Sigmoid colon (tissue), 7 donors: ENCODE measurements around the gene SSB. TPM values are rescaled to one million over a fixed set of nuclear protein-coding genes. Genes with fewer than 3 reads are reported as not detected.

Source experiments
- DNase-seq: peaks from one replicate; pipeline ENCODE4 v3.0.0-alpha.2; 2019
- H3K27ac ChIP-seq, 4 donors: fragments of 200-600 bp; sonication (generic); one replicate each; pipeline ENCODE4 v1.5.1; 2016 to 2019; ENCODE audit warnings: mild to moderate bottlenecking in 1 of 4
- H3K27me3 ChIP-seq, 3 donors: fragments of 200-600 bp; sonication (generic); one replicate each; pipeline ENCODE4 v1.5.1; 2019; ENCODE audit warnings: mild to moderate bottlenecking in 1 of 3
- H3K36me3 ChIP-seq, 4 donors: fragments of 200-600 bp; sonication (generic); one replicate each; pipeline ENCODE4 v1.5.1; 2016 to 2019
- H3K4me1 ChIP-seq, 4 donors: fragments of 200-600 bp; sonication (generic); one replicate each; pipeline ENCODE4 v1.5.1; 2017 to 2019
- H3K4me3 ChIP-seq, 4 donors: fragments of 200-600 bp; sonication (generic); one replicate each; pipeline ENCODE4 v1.5.1; 2017 to 2019; ENCODE audit warnings: mild to moderate bottlenecking in 2 of 4, moderate library complexity in 1 of 4
- H3K9me3 ChIP-seq, 4 donors: fragments of 200-600 bp in 3 of 4; sonication (generic) in 3 of 4; one replicate each; pipeline versions ENCODE4 v1.5.1 to v1.6.1; 2013 to 2019
- CTCF ChIP-seq, 4 experiments: fragments of 450-650 bp in 3 of 4; fragments of 200-600 bp in 1 of 4; IDR thresholded peaks; one replicate each; pipeline ENCODE4 v1.5.1; 2016 to 2019; ENCODE audit warnings: antibody characterized with exemption in 4 of 4, mild to moderate bottlenecking in 3 of 4, moderate library complexity in 2 of 4
- EP300 ChIP-seq, 4 donors: sonication (generic); formaldehyde crosslinking; IDR thresholded peaks; one replicate each; pipeline ENCODE4 v1.6.1; 2017; ENCODE audit warnings: antibody characterized with exemption in 4 of 4
- POLR2A ChIP-seq, 2 donors: fragments of 450-650 bp; IDR thresholded peaks; one replicate each; pipeline ENCODE4 v1.6.1; 2016; ENCODE audit warnings: antibody characterized with exemption in 2 of 2, mild to moderate bottlenecking in 2 of 2, moderate library complexity in 2 of 2
- POLR2AphosphoS5 ChIP-seq, 4 donors: sonication (generic); formaldehyde crosslinking; IDR thresholded peaks; one replicate each; pipeline ENCODE4 v1.6.1; 2017; ENCODE audit warnings: antibody characterized with exemption in 4 of 4
- WGBS, 2 donors: extraction: QIAGEN DNeasy Blood & Tissue Kit; methylation state at CpG; one replicate each; pipeline ENCODE4 v1.1.7; 2013; 5-methylcytosine and 5-hydroxymethylcytosine counted together
- intact Hi-C: fragments of 100-400 bp; cut with DNase I; formaldehyde crosslinking; loops from one replicate; pipeline ENCODE4 v1.15.1; 2023
- polyA plus RNA-seq, 3 donors: library from polyadenylated mRNA; stranded (reverse); fragments of 200-250 nt; gene quantifications; one replicate each; pipeline ENCODE4 v1.2.3, GENCODE V29; 2013
- total RNA-seq, 4 donors: library from RNA; depleted of rRNA; stranded (reverse); fragments of >200 nt; gene quantifications; one replicate each; pipeline ENCODE4 v1.1.0, GENCODE V29; 2016
- donor health status: healthy with polysubstance abuse.
- donor health status: Bipolar disorder and iron deficiency.
- donor health status: healthy.

SSB gene
- total and polyA plus RNA-seq, 7 donors = 55.0 to 126 (median 71.7) TPM

GRCh38 chr2:169859423-169859822 is 60.8 kb downstream of the SSB start:
- Histone ChIP-seq H3K27me3 (no peaks in the 10 kb centered on the region), H3K9me3 (no peaks in the 10 kb centered on the region), H3K4me1 (peaks cover 0 to 8% (median 2%) of the 10 kb centered on the region in 4 donors), H3K4me3 (no peak overlapping the region), H3K36me3 (no peaks in the 10 kb centered on the region), H3K27ac (no peak overlapping the region)
- TF ChIP-seq CTCF (IDR thresholded peaks at IDR 0.05) = no peak
- no peak for TF ChIP-seq POLR2A (IDR thresholded peaks at IDR 0.05)
- no peak for TF ChIP-seq POLR2AphosphoS5 (IDR thresholded peaks at IDR 0.05)
- TF ChIP-seq EP300 (IDR thresholded peaks at IDR 0.05) = no peak
- intact Hi-C loops = no loop called here
- 94 to 97% methylated on average over 4 of the region's 4 CpGs for WGBS, 2 donors
- DNase-seq = no peak

GRCh38 chr2:169860149-169860548 is 61.5 kb downstream of the SSB start:
- H3K36me3 ChIP-seq = no peaks in the 10 kb centered on the region
- intact Hi-C loops = no loop called here
- no peaks in the 10 kb centered on the region for H3K9me3 ChIP-seq
- no peak for DNase-seq
- no peak for TF ChIP-seq CTCF (IDR thresholded peaks at IDR 0.05)
- H3K27me3 ChIP-seq = no peaks in the 10 kb centered on the region
- H3K27ac ChIP-seq = no peak overlapping the region
- WGBS, 2 donors = 94 to 96% methylated on average over 4 of the region's 4 CpGs
- H3K4me1 ChIP-seq = peaks cover 0 to 8% (median 0%) of the 10 kb centered on the region in 4 donors
- H3K4me3 ChIP-seq = no peak overlapping the region

Other genes with a start within 250 kb of the SSB start
- 10 to 100 TPM; 15.1 to 24.4 (median 18.5) TPM for gene FASTKD1, start 225.0 kb upstream of the SSB start, total RNA-seq
- gene FASTKD1, start 225.0 kb upstream of the SSB start, polyA plus RNA-seq = 10 to 100 TPM; 16.2 to 40.8 (median 40.5) TPM
- 10 to 100 TPM; 41.3 to 54.0 (median 45.7) TPM for gene PPIG, start 214.5 kb upstream of the SSB start, total RNA-seq
- 10 to 100 TPM; 25.7 to 36.2 (median 33.6) TPM for gene PPIG, start 214.5 kb upstream of the SSB start, polyA plus RNA-seq
- gene CFAP210, start 104.5 kb upstream of the SSB start, total RNA-seq = not detected
- gene CFAP210, start 104.5 kb upstream of the SSB start, polyA plus RNA-seq = under 1 TPM in 1 of 3 donors, not detected in 2; 0.04 TPM
- 10 to 100 TPM in 2 of 4 donors, 1 to 10 TPM in 2; 5.8 to 19.9 (median 14.3) TPM for gene PHOSPHO2, start 104.4 kb upstream of the SSB start, total RNA-seq
- gene PHOSPHO2, start 104.4 kb upstream of the SSB start, polyA plus RNA-seq = 10 to 100 TPM in 1 of 3 donors, 1 to 10 TPM in 2; 3.8 to 15.3 (median 6.6) TPM
- gene KLHL23, start 65.0 kb upstream of the SSB start, total RNA-seq = 10 to 100 TPM; 59.5 to 66.0 (median 64.4) TPM
- gene KLHL23, start 65.0 kb upstream of the SSB start, polyA plus RNA-seq = 1 to 10 TPM; 4.1 to 4.8 (median 4.6) TPM
- 100 to 1,000 TPM in 2 of 4 donors, 10 to 100 TPM in 2; 51.5 to 337 (median 86.9) TPM for gene METTL5, start 26.0 kb downstream of the SSB start, total RNA-seq
- 10 to 100 TPM; 47.8 to 83.5 (median 74.9) TPM for gene METTL5, start 26.0 kb downstream of the SSB start, polyA plus RNA-seq
- gene UBR3, start 28.6 kb downstream of the SSB start, total RNA-seq = 100 to 1,000 TPM in 1 of 4 donors, 10 to 100 TPM in 3; 63.3 to 101 (median 76.8) TPM
- 10 to 100 TPM in 1 of 3 donors, 1 to 10 TPM in 2; 4.2 to 10.3 (median 4.8) TPM for gene UBR3, start 28.6 kb downstream of the SSB start, polyA plus RNA-seq